ENCODE data around the gene GBP2.

The GBP2 gene

GRCh38 chr1:89065079-89065868, 60.6 kb downstream of the GBP2 start, which contains the start of gene GBP1:
Gene GBP1 (minus strand): TSS chr1:89065208. CDS start chr1:89063234, 1,974 bp downstream.
- DNase-seq (ENCODE audit: low read depth), result no peak

GRCh38 chr1:89064632-89065031, 61.3 kb downstream of the GBP2 start:
- DNase-seq (ENCODE audit: low read depth), result no peak

GRCh38 chr1:89063094-89063493, 62.8 kb downstream of the GBP2 start:
- DNase-seq (ENCODE audit: low read depth), result no peak

- no peak for DNase-seq (ENCODE audit: low read depth)
These were observed 65.8 kb downstream of the GBP2 start for GRCh38 chr1:89060091-89060490.

Data from stimulated activated CD8-positive, alpha-beta memory T cell treated with anti-CD3 and anti-CD28 coated beads, Interleukin-12 subunit alpha, Interleukin-12 subunit beta, amount 100 ng/mL, for 1 hour (primary cell).